ENCODE results near the gene IRAK1. TPM values are rescaled to one million over a fixed set of nuclear protein-coding genes. Genes with fewer than 3 reads are reported as not detected.

Gene IRAK1
- total and polyA plus RNA-seq, 2 of the 8 experiments (the other 6 are each of a cell fraction or from before 2014, with no cell fraction given): 26.6 to 41.7 TPM

DNA sequence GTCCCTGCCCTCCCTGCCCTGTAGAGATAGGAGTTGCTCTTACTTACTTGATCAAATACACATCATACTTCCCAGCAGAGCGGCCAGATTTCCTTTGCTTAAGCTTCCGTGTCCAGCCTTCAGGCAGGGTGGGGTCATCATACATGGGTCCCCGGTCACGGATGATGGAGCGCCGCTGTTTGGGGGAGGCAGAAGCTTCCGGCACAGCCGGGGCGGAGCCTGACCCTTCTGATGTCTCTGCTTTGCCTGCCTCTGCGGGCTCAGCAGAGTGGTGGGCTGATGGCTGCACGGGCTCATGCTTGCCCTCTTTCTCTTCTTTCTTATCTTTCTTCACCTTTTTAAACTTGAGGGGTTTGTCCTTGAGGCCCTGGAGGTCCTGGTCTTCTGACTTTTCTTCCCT lies 12.5 kb upstream of the IRAK1 start:
- Histone ChIP-seq H3K4me1 (replicated peaks in 1 of 4; ENCODE audit: control insufficient read depth in 3 of 4, insufficient read depth in 4 of 4, low read length in 3 of 4) (peaks cover 5 to 29% (median 13%) of the 10 kb centered on the region in 4 experiments), H3K79me2 (ENCODE audit: control insufficient read depth in 1 of 2, insufficient read depth in 2 of 2, low read length in 2 of 2) (peaks cover 0 to 18% of the 10 kb centered on the region in 2 experiments; a peak in 2 of 4 replicates), H3K4ac (replicated peaks; ENCODE audit: insufficient read length, low read depth, low read length) (no peak overlapping the region), H4K8ac (ENCODE audit: extremely low read depth, insufficient read depth, low read length) (no peak overlapping the region), H4K20me1 (replicated peaks in 1 of 2; ENCODE audit: control insufficient read depth in 1 of 2, insufficient read depth in 2 of 2, low read length in 2 of 2) (peaks cover 0 to 1% of the 10 kb centered on the region in 2 experiments), H3K27ac (ENCODE audit: low read depth, low read length) (no peak overlapping the region), H2BK15ac (ENCODE audit: low read length) (no peak overlapping the region), H3K14ac (ENCODE audit: insufficient read length) (no peak overlapping the region), H3K23ac (ENCODE audit: insufficient read length) (no peak overlapping the region), H2BK12ac (ENCODE audit: low read depth, low read length) (no peak overlapping the region), H3K56ac (replicated peaks; ENCODE audit: insufficient read length, low read depth, low read length) (no peak overlapping the region), H2BK20ac (ENCODE audit: low read length) (no peak overlapping the region), H2AFZ (ENCODE audit: low read length) (no peak overlapping the region), H2BK120ac (replicated peaks; ENCODE audit: low read depth, low read length) (no peak overlapping the region), H2AK5ac (ENCODE audit: low read depth, low read length) (no peak overlapping the region), H4K91ac (replicated peaks; ENCODE audit: insufficient read length, low read length) (no peak overlapping the region), H3K9me3 (ENCODE audit: insufficient read depth in 2 of 2, low read depth in 1 of 2, low read length in 1 of 2) (no peaks in the 10 kb centered on the region), H3K4me2 (ENCODE audit: insufficient read depth in 1 of 2, low read depth in 2 of 2, low read length in 2 of 2) (no peak overlapping the region), H3K36me3 (ENCODE audit: control insufficient read depth in 2 of 4, insufficient read depth in 4 of 4, low read length in 3 of 4) (peaks cover 0 to 16% (median 7%) of the 10 kb centered on the region in 4 experiments; a peak in 4 of 8 replicates), H3K79me1 (ENCODE audit: low read depth, low read length) (no peaks in the 10 kb centered on the region; the same call in 1 of the 2 replicates), H2BK5ac (ENCODE audit: low read depth, low read length) (no peak overlapping the region), H3K23me2 (ENCODE audit: low read depth, low read length) (no peaks in the 10 kb centered on the region), H3K9ac (replicated peaks in 1 of 4; ENCODE audit: extremely low read depth in 1 of 4, low read depth in 3 of 4, low read length in 3 of 4) (no peak overlapping the region), H3K18ac (ENCODE audit: extremely low read depth, low read length) (no peak overlapping the region; the same call in 1 of the 2 replicates), H3K27me3 (replicated peaks in 1 of 4; ENCODE audit: control insufficient read depth in 3 of 4, extremely low read depth in 1 of 4, insufficient read depth in 3 of 4, low read length in 3 of 4) (no peaks in the 10 kb centered on the region), H4K5ac (ENCODE audit: insufficient read length, low read depth, low read length) (no peak overlapping the region), H3K4me3 (ENCODE audit: extremely low read depth in 1 of 4, insufficient read depth in 2 of 4, low read depth in 3 of 4, low read length in 4 of 4) (no peak overlapping the region)
- no peak for DNase-seq (ENCODE audit: low read depth in 1 of 2, low spot score in 2 of 2)
- POLR2A ChIA-PET (ENCODE audit: partially characterized antibody): no interaction called here
- 71% methylated on average over 8 of the region's 11 CpGs; no CpG with 5 or more reads in 1 of the 2 experiments for WGBS, 2 experiments (ENCODE audit: extremely low coverage in 1 of 2, insufficient coverage in 1 of 2, insufficient read length in 1 of 2, insufficient replicate concordance in 2 of 2, low coverage in 1 of 2, low lambda C conversion rate in 2 of 2, missing lambda C conversion rate in 1 of 2)
- CTCF ChIA-PET (ENCODE audit: partially characterized antibody): interaction anchor here (1.4 to 2.7 kb wide), 3 partner anchors 18 to 82 kb away, joined by 3 to 7 read pairs (median 5); no protein-coding TSS in a partner anchor
- FAIRE-seq: no peak
- TF ChIP-seq EP300 (IDR thresholded peaks at IDR 0.05; ENCODE audit: borderline replicate concordance in 1 of 2, low read depth in 2 of 2, low read length in 2 of 2) (no peak), HDAC2 (IDR thresholded peaks at IDR 0.05; ENCODE audit: borderline replicate concordance in 1 of 2, low read depth in 2 of 2, low read length in 2 of 2) (no peak), CBX5 (IDR thresholded peaks at IDR 0.05; ENCODE audit: low read depth, low read length) (no peak), TBP (IDR thresholded peaks at IDR 0.05; ENCODE audit: low read depth, low read length) (no peak), JUND (IDR thresholded peaks at IDR 0.05; ENCODE audit: low read length) (no peak), ASH2L (IDR thresholded peaks at IDR 0.05; ENCODE audit: low read length) (no peak), POU5F1 (IDR thresholded peaks at IDR 0.05; ENCODE audit: low read depth, low read length) (no peak), RBBP5 (IDR thresholded peaks at IDR 0.05; ENCODE audit: borderline replicate concordance, low read depth, low read length) (no peak), TAF1 (IDR thresholded peaks at IDR 0.05; ENCODE audit: low read depth, low read length) (no peak), SUZ12 (IDR thresholded peaks at IDR 0.05; ENCODE audit: low read length) (no peak), FOSL1 (IDR thresholded peaks at IDR 0.05; ENCODE audit: insufficient read depth, low read depth, low read length) (no peak), CTBP2 (IDR thresholded peaks at IDR 0.05; ENCODE audit: borderline replicate concordance, insufficient read depth, insufficient read length, low read length) (no peak)
- TF ChIP-seq, protein P1, sequence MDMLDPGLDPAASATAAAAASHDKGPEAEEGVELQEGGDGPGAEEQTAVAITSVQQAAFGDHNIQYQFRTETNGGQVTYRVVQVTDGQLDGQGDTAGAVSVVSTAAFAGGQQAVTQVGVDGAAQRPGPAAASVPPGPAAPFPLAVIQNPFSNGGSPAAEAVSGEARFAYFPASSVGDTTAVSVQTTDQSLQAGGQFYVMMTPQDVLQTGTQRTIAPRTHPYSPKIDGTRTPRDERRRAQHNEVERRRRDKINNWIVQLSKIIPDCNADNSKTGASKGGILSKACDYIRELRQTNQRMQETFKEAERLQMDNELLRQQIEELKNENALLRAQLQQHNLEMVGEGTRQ (IDR thresholded peaks at IDR 0.05; ENCODE audit: low read length): no peak
